Adipocyte (in vitro differentiated cells): Measurements from ENCODE around the gene NT5C2.
"Not testable (repeated sequence)": the region's sequence is repeated elsewhere in the genome, so short reads cannot be mapped to it uniquely, and the experiment has no call there.

ENCODE experiments used
- DNase-seq: peaks from one replicate; pipeline ENCODE4 v3.0.0-alpha.2; 2015; ENCODE audit warnings: low read depth
- H3K27me3 ChIP-seq: replicated peaks from 2 replicates; pipeline ENCODE4 v1.7.0; 2013; ENCODE audit warnings: mild to moderate bottlenecking, low read length, moderate library complexity; ENCODE audit not compliant: control insufficient read depth, insufficient read depth
- H3K36me3 ChIP-seq: 2 replicates; pipeline ENCODE4 v1.7.0; 2013; ENCODE audit warnings: low read length, mild to moderate bottlenecking, moderate library complexity; ENCODE audit not compliant: control insufficient read depth, insufficient read depth, severe bottlenecking
- H3K4me1 ChIP-seq: 2 replicates; pipeline ENCODE4 v1.7.0; 2013; ENCODE audit warnings: mild to moderate bottlenecking, low read length, moderate library complexity; ENCODE audit not compliant: control insufficient read depth, insufficient read depth
- H3K4me3 ChIP-seq: 2 replicates; pipeline ENCODE4 v1.7.0; 2013; ENCODE audit warnings: mild to moderate bottlenecking, low read length, moderate library complexity
- H3K9ac ChIP-seq: 2 replicates; pipeline ENCODE4 v1.7.0; 2013; ENCODE audit warnings: mild to moderate bottlenecking, low read length, moderate library complexity
- H3K9me3 ChIP-seq: 2 replicates; pipeline ENCODE4 v1.7.0; 2013; ENCODE audit warnings: mild to moderate bottlenecking, low read length, moderate library complexity; ENCODE audit not compliant: control insufficient read depth

The NT5C2 gene

DNA sequence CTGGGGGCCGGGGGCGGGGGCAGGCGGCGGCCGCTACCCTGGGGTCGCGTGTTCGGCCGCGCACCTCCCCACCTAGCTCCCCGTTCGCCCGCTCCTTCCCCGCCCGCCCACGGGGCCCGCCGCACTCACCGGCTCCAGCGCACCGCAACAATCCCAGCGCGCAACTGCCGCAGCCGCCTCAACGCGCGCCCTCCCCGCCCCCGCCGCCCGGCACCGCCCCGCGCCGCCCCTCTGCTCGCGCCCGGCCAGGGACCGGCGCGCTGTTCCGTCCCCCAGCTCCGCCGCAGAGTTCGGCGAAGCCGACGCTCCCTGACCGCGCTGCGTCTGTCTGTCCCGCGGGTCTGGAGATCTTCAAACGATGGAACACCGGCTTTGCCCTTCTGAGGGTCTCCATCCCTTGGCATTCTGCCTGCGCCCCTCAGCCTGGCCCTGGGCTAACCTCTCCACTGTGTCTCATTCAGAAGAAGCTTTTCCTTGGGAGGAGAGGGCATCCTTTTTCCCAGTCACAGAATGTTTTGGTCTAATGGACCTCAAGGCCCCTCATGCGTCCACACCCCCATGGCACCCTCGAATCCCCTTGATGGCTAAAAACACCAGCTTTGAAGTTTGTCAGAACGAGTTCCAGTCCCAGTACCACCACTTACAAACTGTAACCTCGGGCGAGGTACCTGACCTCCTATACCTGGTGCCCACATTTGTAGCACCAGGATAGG, at the start of gene NT5C2:
Gene NT5C2 (minus strand): TSS at position 166 of the 713 bp plus-strand sequence. CDS start 18,314 bp downstream, outside the sequence.
- DNase-seq, result peak; percentile 93
- peak within 1 kb of the TSS; percentile 97 for H3K9ac ChIP-seq
- no peaks in the 10 kb centered on the region for H3K27me3 ChIP-seq

DNA sequence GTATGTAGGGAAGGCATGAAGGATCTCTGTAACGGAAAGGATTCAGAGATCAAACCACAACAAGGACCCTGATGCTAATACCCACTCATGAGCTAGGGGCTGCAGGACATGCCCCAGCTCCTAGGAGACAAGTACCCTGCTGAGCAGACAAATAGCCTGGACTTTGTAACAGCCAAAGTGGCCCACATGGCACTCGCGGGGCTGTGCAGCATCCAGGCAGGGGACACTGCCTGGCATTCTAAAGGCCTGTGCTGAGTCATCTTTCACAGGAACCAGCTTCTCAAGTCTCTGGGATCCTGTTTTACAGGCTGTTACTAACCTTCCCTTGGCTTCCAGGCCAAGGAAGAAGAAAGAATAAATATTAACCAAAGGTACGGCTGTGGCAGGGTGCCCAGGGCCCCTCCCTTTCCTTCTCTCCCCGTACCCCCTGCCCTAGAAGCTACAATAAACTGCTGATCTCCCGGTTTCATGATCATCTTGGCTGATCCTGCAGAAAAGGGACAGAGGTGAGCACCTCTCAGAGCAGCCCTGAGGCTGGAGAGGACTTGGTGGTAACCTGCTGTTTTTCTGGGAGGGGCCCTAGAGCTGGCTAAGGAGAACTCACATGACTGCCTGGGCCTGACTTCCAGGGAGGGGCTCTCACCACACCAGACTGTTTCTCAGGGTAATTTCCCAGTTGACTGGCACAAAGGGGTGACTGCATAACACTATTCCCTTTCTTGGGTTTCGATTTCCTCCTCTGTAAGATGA, 48.4 kb upstream of the NT5C2 start:
- H3K9ac ChIP-seq, result peak overlapping the region; percentile 36
- H3K4me3 ChIP-seq, result no peak overlapping the region
- no peaks in the 10 kb centered on the region for H3K36me3 ChIP-seq
- H3K4me1 ChIP-seq, result peaks cover 21% of the 10 kb centered on the region
- DNase-seq, result peak; percentile 62
- H3K9me3 ChIP-seq, result no peaks in the 10 kb centered on the region
- H3K27me3 ChIP-seq, result no peaks in the 10 kb centered on the region

More for the DNA sequence above, at the start of gene NT5C2:
- Histone ChIP-seq H3K4me1 (peaks cover 60% of the 10 kb centered on the region), H3K4me3 (peak within 1 kb of the TSS; percentile 96), H3K9me3 (no peaks in the 10 kb centered on the region), H3K36me3 (no peaks in the 10 kb centered on the region)

DNA sequence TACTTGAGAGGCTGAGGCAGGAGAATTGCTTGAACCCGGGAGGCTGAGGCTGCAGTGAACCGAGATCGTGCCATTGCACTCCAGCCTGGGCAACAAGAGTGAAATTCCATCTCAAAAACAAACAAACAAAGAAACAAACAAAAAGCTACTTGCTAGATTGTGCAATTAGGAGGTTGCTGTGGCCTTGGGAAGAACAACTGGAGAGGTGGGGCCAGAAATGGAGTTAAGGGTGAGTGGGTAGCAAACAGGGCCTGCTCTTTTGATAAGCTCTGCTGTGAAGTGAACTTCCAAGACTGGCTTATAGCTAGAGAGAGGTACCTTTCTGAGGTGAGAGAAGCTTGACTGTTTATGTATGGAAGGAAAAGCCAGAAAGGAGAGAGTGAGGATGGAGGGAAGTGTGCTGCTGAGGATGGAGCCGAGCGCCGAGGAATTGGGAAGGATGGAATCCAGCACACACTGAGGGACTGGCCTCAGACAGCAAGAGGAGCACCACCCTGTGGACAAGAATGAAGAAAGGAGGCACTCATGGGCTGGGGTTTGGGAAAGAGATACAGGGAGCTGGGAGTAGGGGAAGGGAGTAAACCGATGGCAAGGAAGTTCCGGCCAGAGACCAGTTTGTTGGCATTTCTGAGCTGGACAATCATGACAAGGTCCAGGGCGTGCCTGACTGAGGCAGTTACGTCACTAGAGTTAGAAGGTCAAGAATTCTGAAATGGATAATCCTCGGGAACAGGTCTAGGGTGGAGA, 45.6 kb upstream of the NT5C2 start:
- no peaks in the 10 kb centered on the region for H3K9me3 ChIP-seq
- H3K4me1 ChIP-seq, result peaks cover 18% of the 10 kb centered on the region
- no peak overlapping the region for H3K4me3 ChIP-seq
- peak overlapping the region; percentile 2 for H3K9ac ChIP-seq
- H3K36me3 ChIP-seq, result no peaks in the 10 kb centered on the region
- H3K27me3 ChIP-seq, result no peaks in the 10 kb centered on the region
- peak; percentile 77 for DNase-seq

DNA sequence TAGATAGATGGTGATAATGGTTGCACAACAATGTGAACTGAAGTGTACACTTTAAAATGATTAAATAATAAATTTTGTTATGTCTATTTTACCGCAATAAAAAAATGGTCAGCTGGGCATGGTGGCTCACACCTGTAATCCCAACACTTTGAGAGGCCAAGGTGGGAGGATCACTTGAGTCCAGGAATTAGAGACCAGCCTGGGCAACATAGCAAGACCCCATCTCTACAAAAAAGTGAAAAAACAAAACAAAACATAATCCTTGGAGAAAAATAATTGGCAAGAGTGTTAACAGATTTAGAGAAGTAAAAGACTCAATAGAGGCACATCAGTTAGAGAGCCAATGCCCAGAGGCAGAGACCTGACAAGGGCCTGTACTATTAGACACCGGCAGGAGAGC, 42.7 kb upstream of the NT5C2 start:
- H3K4me1 ChIP-seq, result peaks cover 27% of the 10 kb centered on the region
- H3K9me3 ChIP-seq, result no peaks in the 10 kb centered on the region
- H3K36me3 ChIP-seq, result no peaks in the 10 kb centered on the region
- H3K27me3 ChIP-seq, result no peaks in the 10 kb centered on the region
- no peak overlapping the region for H3K4me3 ChIP-seq
- H3K9ac ChIP-seq, result no peak overlapping the region
- no peak for DNase-seq

DNA sequence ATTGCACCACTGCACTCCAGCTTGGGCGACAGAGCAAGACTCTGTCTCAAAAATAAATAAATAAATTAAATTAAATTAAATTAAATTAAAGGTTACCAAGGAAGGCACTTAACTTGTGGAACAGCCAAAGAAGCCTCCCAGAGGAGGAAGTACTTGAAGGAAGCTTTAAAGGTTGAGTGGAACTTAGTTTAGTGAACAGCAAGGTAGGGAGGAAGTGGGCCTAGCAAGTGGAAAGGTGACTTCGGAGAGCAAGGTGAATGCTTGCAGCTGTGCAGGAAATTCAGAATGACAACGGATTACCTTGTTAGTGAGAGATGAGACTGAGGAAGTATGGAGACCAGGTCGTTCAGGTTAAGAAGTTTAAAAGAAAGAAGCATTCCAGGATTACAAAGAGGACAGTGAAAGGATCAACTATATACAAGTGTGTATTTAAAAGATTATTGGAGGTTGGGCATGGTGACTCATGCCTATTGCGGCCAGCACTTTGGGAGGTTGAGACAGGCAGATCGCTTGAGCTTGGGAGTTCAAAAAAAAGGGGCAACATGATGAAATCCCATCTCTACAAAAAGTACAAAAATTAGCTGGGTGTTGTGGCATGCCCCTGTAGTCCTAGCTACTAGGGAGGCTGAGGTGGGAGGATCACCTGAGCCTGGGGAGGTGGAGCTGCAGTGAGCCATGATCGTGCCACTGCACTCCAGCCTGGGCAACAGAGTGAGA, 39.9 kb upstream of the NT5C2 start:
- H3K9me3 ChIP-seq, result no peaks in the 10 kb centered on the region
- peaks cover 37% of the 10 kb centered on the region for H3K4me1 ChIP-seq
- peak; percentile 49 for DNase-seq
- H3K36me3 ChIP-seq, result no peaks in the 10 kb centered on the region
- H3K4me3 ChIP-seq, result no peak overlapping the region
- H3K27me3 ChIP-seq, result no peaks in the 10 kb centered on the region
- H3K9ac ChIP-seq, result no peak overlapping the region

DNA sequence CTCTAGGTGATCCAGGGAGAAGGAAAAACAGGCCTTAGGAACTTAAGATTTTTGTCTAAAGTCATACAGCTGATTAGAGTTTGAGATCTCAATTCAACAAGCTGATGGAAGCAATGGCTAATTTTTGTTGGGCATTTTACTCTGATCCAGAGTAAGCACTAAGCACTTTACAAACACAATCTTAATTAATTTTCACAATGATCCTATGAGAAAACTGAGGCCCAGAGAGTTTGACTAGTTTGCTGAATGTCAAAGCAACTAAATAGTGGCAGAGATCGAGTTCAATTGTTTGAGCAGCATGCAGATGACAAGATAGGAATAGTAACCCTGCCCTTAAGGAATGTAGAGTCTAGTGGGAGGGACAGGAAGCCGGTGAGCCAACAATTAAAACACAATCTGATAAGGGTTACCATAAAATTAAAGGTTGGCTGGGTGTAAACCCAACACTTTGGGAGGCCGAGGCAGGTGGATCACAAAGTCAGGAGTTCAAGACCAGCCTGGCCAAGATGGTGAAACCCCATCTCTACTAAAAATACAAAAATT, 39.1 kb upstream of the NT5C2 start:
- no peak overlapping the region for H3K4me3 ChIP-seq
- no peaks in the 10 kb centered on the region for H3K36me3 ChIP-seq
- no peaks in the 10 kb centered on the region for H3K9me3 ChIP-seq
- H3K27me3 ChIP-seq, result no peaks in the 10 kb centered on the region
- DNase-seq, result no peak
- no peak overlapping the region for H3K9ac ChIP-seq
- peaks cover 44% of the 10 kb centered on the region for H3K4me1 ChIP-seq

DNA sequence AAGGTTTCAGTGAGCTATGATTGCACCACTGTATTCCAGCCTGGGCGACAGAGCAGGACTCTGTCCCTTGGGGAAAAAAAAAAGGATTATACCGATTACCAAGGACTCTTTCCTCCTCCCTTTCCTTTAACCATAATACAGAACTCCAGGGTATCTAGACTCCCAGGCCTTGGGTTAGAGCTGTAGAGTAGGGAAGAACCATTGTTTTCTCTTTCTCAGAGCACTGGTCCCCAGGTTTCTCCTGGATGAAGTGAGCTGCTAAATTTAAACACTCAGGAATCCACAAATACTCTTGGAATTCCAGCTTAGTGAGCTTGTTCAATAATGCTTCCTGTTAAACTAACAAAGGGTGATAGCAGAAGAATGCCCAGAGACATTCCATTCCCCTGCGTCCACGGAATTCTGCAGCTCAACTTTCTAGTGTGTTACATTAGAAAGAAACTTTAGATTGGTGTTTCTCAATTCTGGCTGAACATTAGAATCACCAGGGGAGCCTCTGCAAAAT, 38.0 kb upstream of the NT5C2 start:
- no peaks in the 10 kb centered on the region for H3K36me3 ChIP-seq
- no peaks in the 10 kb centered on the region for H3K9me3 ChIP-seq
- no peaks in the 10 kb centered on the region for H3K27me3 ChIP-seq
- H3K9ac ChIP-seq, result peak overlapping the region; percentile 76
- peak overlapping the region; percentile 42 for H3K4me3 ChIP-seq
- peaks cover 51% of the 10 kb centered on the region for H3K4me1 ChIP-seq
- peak; percentile 95 for DNase-seq

DNA sequence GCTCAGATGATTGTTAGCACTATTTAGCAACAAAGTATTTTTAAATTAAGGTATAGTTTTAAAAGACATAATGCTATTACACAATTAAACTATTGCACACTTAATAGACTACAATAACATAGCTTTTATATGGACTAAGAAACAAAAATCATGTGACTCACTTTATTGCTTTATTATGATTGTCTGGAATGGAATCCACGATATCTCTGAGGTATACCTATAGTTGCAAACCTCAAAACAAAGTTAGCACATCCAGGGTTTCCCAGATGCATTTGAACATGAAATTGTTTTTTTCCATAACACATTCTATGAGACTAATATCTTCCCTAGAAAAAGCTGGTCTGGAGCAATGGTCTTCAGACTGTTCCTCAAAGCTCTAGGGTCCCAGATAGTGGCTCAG, 34.3 kb upstream of the NT5C2 start:
- no peak overlapping the region for H3K9ac ChIP-seq
- H3K9me3 ChIP-seq, result peaks cover 9% of the 10 kb centered on the region
- H3K4me1 ChIP-seq, result peaks cover 55% of the 10 kb centered on the region
- H3K4me3 ChIP-seq, result no peak overlapping the region
- H3K27me3 ChIP-seq, result no peaks in the 10 kb centered on the region
- no peaks in the 10 kb centered on the region for H3K36me3 ChIP-seq
- no peak for DNase-seq

DNA sequence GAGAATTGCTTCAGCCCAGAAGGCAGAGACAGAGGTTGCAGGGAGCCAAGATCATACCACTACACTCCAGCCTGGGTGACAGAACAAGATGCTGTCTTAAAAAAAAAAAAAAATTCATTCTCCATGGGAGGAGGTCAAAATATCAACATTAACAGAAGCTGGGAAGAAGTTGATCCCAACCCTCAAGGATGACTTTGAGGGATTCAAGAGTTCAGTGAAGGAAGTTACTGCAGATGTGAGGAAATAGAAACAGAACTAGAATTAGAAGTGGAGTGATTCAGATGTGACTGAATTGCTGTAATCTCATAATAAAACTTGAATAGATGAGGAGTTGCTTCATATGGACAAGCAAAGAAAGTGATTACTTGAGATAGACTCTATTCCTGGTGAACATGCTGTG, 32.9 kb upstream of the NT5C2 start:
- H3K9ac ChIP-seq, result peak overlapping the region; percentile 27
- no peak for DNase-seq
- no peaks in the 10 kb centered on the region for H3K27me3 ChIP-seq
- peaks cover 9% of the 10 kb centered on the region for H3K9me3 ChIP-seq
- no peaks in the 10 kb centered on the region for H3K36me3 ChIP-seq
- H3K4me1 ChIP-seq, result peaks cover 42% of the 10 kb centered on the region
- no peak overlapping the region for H3K4me3 ChIP-seq

DNA sequence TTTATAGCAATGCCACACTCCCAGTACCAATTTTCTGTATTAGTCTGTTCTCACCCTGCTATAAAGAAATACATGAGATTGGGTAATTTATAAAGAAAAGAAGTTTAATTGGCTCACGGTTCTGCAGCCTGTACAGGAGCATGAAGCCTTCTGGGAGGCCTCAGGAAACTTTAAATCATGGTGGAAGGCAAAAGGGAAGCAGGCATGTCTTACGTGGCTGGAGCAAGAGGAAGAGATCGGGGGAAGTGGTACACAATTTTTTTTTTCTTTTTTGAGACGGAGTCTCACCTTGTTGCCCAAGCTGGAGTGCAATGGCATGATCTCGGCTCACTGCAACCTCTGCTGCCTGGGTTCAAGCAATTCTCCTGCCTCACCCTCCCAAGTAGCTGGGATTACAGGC, 31.6 kb upstream of the NT5C2 start:
- not testable (repeated sequence) for H3K9me3 ChIP-seq

More for the DNA sequence above, 31.6 kb upstream of the NT5C2 start:
- not testable (repeated sequence) for H3K27me3 ChIP-seq, H3K36me3 ChIP-seq, H3K4me3 ChIP-seq, DNase-seq, H3K9ac ChIP-seq
- H3K4me1 ChIP-seq, result peaks cover 35% of the 10 kb centered on the region
